Neural crest cell (in vitro differentiated cells): Measurements from ENCODE around the gene MEG3. TPM values are rescaled to one million over a fixed set of nuclear protein-coding genes. Genes with fewer than 3 reads are reported as not detected.

Experiments used
- DNase-seq: peaks from one replicate; pipeline ENCODE4 v3.0.0; 2021; ENCODE audit warnings: low read depth, mixed read lengths, low spot score
- H3K27ac Mint-ChIP-seq: one replicate; pipeline ENCODE4 v1.8.0; 2021; ENCODE audit warnings: mild to moderate bottlenecking, mixed read lengths; ENCODE audit not compliant: unreplicated experiment
- H3K27me3 Mint-ChIP-seq: 2 replicates; pipeline ENCODE4 v1.8.0; 2021; ENCODE audit warnings: low read depth, mild to moderate bottlenecking, mixed read lengths
- H3K36me3 Mint-ChIP-seq: 2 replicates; pipeline ENCODE4 v1.8.0; 2021; ENCODE audit warnings: low read depth, mild to moderate bottlenecking, mixed read lengths
- H3K4me1 Mint-ChIP-seq: 2 replicates; pipeline ENCODE4 v1.8.0; 2021; ENCODE audit warnings: mixed read lengths
- H3K4me3 Mint-ChIP-seq: one replicate; pipeline ENCODE4 v1.8.0; 2021; ENCODE audit warnings: mild to moderate bottlenecking, mixed read lengths
- H3K9me3 Mint-ChIP-seq: 2 replicates; pipeline ENCODE4 v1.8.0; 2021; ENCODE audit warnings: mixed read lengths
- total RNA-seq: library from RNA; stranded (reverse); gene quantifications from 2 replicates; pipeline ENCODE4 v1.2.1, GENCODE V29; 2021
- TF ChIP-seq, protein P1 (sequence below): fragments of 200-600 bp; sonication (generic); conservative IDR thresholded peaks from 2 replicates; pipeline ENCODE4 v1.5.0; 2021; ENCODE audit warnings: antibody characterized with exemption, mild to moderate bottlenecking

MEG3 gene
- total RNA-seq, 1 donor from 2014 or later: 1.0 TPM

DNA sequence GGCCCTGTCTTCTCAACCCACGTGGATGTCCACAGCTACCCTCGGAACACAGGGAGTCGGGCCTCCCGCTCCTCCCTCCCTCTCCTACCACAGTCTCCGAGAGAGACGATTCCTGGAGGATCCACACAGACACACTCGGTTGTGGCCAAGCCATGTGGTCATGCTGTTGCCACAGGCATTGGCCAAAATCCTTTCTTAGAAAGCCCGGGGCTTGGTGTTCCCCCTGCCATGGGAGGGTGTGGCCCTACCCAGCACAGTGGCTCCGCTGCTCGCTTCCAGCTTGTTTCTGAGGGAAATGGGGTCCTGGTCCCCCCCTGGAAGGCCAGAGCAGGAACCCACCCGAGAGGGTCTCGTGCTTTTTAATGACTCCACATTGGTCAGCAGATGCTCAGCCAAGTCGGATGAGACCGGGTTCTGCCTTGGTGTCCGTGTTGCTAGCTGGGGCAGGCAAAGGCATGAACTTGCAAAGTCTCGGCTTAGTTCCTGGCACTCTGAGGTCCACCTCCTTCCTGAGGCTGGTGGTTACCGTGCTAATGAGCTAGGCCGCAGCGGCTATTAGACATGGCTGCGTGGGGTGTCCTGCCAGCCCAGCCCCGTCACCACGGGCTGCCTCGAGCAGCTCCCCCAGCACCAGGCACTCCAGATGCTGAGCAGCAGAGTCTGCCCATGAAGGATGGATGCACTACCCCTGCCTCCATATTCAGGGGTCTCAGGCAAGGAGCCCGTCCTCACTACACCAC lies 46.8 kb upstream of the MEG3 start:
- TF ChIP-seq, protein P1, sequence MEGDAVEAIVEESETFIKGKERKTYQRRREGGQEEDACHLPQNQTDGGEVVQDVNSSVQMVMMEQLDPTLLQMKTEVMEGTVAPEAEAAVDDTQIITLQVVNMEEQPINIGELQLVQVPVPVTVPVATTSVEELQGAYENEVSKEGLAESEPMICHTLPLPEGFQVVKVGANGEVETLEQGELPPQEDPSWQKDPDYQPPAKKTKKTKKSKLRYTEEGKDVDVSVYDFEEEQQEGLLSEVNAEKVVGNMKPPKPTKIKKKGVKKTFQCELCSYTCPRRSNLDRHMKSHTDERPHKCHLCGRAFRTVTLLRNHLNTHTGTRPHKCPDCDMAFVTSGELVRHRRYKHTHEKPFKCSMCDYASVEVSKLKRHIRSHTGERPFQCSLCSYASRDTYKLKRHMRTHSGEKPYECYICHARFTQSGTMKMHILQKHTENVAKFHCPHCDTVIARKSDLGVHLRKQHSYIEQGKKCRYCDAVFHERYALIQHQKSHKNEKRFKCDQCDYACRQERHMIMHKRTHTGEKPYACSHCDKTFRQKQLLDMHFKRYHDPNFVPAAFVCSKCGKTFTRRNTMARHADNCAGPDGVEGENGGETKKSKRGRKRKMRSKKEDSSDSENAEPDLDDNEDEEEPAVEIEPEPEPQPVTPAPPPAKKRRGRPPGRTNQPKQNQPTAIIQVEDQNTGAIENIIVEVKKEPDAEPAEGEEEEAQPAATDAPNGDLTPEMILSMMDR: no peak
- Mint-ChIP-seq H3K27ac (no peak overlapping the region), H3K36me3 (no peaks in the 10 kb centered on the region), H3K27me3 (no peaks in the 10 kb centered on the region), H3K4me3 (no peak overlapping the region), H3K9me3 (no peaks in the 10 kb centered on the region), H3K4me1 (peaks cover 28% of the 10 kb centered on the region)
- no peak for DNase-seq

DNA sequence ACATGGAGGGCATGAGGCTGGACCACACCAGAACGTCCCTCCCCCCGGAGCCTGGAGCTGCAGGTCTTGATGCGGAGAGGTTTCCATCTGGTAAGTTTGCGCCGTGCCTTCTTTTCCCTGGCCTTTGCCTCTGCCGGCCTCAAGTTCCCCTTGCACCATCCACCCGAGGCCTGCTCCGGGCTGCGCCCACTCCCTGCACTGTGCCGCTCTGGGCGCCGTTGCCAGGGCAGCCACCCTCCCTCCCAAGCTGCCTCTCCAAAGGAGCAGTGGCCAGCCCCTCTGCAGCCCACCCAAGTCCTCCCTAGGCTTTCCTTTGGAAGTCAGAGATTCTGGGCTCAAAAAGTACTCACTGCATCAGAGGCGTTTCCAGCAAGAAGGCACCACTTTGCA lies 46.2 kb upstream of the MEG3 start:
- Mint-ChIP-seq H3K36me3 (no peaks in the 10 kb centered on the region), H3K4me1 (peaks cover 31% of the 10 kb centered on the region), H3K27ac (no peak overlapping the region), H3K9me3 (no peaks in the 10 kb centered on the region), H3K4me3 (no peak overlapping the region), H3K27me3 (no peaks in the 10 kb centered on the region)
- no peak for DNase-seq
- TF ChIP-seq, protein P1: no peak

DNA sequence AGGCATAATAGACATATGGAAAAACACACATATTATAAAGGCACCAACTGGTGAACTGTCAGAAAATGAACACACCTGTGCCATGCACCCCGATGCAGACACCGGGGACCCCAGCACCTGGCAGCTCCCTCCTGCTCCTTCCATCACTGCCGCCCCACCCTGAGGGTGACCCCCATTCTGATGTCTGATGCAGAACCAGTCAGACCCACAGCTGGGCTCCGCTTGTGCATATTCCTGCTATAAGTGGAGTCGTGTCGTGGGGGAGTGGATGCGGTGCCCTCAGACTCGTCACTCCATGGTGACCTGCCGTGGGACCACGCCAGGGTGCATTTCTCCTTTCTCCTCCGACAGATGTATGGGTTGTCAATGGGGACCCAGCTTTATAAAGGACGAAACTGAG lies 45.7 kb upstream of the MEG3 start:
- TF ChIP-seq, protein P1: no peak
- Mint-ChIP-seq H3K27me3 (no peaks in the 10 kb centered on the region), H3K36me3 (no peaks in the 10 kb centered on the region), H3K4me3 (no peak overlapping the region), H3K27ac (no peak overlapping the region), H3K4me1 (peaks cover 37% of the 10 kb centered on the region), H3K9me3 (no peaks in the 10 kb centered on the region)
- DNase-seq: no peak

DNA sequence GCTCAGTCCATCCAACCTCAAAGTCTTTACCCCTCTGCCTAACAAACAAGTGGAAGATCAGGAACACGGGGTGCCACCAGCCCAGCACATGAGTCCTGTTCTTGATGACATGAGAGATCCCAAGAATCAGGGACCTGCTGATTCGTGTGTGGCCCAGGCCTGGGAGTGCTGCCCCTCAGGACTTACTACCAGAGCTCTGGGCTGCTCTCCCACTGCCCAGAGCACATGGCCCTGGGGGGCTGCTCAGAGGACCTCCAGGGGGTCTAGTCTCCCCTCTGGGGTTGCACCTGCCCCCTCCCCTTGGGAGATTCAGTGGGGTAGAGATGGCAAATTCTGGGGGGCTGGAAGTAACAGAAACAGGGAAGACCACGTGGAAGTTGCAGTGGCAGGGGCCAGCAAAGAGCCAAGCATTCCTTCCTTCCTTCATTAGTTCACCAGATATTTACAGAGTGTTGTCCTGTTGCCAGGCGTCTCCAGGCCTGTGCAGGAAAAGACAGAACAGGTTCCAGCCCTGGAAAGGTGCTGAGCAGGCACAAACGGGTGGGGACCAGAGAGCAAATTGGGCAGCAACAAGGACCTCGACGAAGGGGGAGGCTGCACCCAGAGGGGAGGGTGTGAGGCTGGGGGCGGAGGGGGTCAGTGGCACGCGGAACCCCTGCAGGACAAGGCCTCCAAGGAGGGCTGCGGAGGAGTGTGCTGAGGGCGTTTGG lies 45.1 kb upstream of the MEG3 start:
- Mint-ChIP-seq H3K4me1 (peaks cover 42% of the 10 kb centered on the region), H3K9me3 (no peaks in the 10 kb centered on the region), H3K4me3 (no peak overlapping the region), H3K27me3 (no peaks in the 10 kb centered on the region), H3K27ac (no peak overlapping the region), H3K36me3 (no peaks in the 10 kb centered on the region)
- no peak for DNase-seq
- TF ChIP-seq, protein P1: no peak

DNA sequence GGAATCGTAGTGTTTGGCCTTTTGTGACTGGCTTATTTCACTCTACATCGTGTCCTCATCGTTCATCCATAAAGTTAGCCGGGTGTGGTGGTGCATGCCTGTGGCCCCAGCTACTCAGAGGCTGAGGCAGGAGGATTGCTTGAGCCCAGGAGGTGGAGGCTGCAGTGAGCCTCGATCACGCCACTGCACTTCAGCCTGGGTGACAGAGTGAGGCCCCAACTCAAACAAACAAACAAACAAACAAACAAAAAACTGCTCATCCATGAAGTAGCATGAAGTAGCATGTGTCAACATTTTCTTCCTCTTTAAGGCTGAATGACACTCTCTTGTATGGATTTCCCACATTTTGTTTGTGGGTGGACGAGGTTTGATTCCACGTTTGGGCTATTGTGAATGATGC lies 44.0 kb upstream of the MEG3 start:
- Mint-ChIP-seq H3K4me1 (peaks cover 49% of the 10 kb centered on the region), H3K27me3 (no peaks in the 10 kb centered on the region), H3K9me3 (no peaks in the 10 kb centered on the region), H3K36me3 (no peaks in the 10 kb centered on the region), H3K27ac (no peak overlapping the region), H3K4me3 (no peak overlapping the region)
- no peak for DNase-seq
- TF ChIP-seq, protein P1: no peak
